SK-N-SH (cell line): ENCODE results near the gene PPP1R1C.

Experiments used
- EP300 ChIP-seq, 2 experiments: IDR thresholded peaks; 2 replicates each; pipeline versions ENCODE4 v1.4.0 to v1.6.1; 2012; ENCODE audit warnings: borderline replicate concordance in 1 of 2, low read depth in 1 of 2, low read length in 1 of 2
- GATA2 ChIP-seq: sonication (generic); formaldehyde crosslinking; IDR thresholded peaks from 2 replicates; pipeline ENCODE4 v1.5.0; 2020; ENCODE audit warnings: mild to moderate bottlenecking, missing genetic modification reagents
- MAX ChIP-seq: IDR thresholded peaks from 2 replicates; pipeline ENCODE4 v1.4.0; 2012; ENCODE audit warnings: low read depth
- NRF1 ChIP-seq: IDR thresholded peaks from 2 replicates; pipeline ENCODE4 v1.6.1; 2012; ENCODE audit warnings: low read depth, mild to moderate bottlenecking, low read length
- REST ChIP-seq: IDR thresholded peaks from 2 replicates; pipeline ENCODE4 v1.6.1; 2012; ENCODE audit warnings: mild to moderate bottlenecking, low read depth, low read length, moderate library complexity
- RFX5 ChIP-seq: IDR thresholded peaks from 2 replicates; pipeline ENCODE4 v1.6.1; 2012; ENCODE audit warnings: mild to moderate bottlenecking, improper control_type of control experiment, low read length
- TAF1 ChIP-seq: IDR thresholded peaks from 2 replicates; pipeline ENCODE4 v1.6.1; 2012; ENCODE audit warnings: low read depth, mild to moderate bottlenecking, low read length, moderate library complexity, borderline replicate concordance
- TEAD4 ChIP-seq: IDR thresholded peaks from 2 replicates; pipeline ENCODE4 v1.4.0; 2012; ENCODE audit warnings: mild to moderate bottlenecking, borderline replicate concordance; ENCODE audit not compliant: insufficient read depth
- USF1 ChIP-seq: IDR thresholded peaks from 2 replicates; pipeline ENCODE4 v1.4.0; 2012; ENCODE audit warnings: low read depth, borderline replicate concordance
- YY1 ChIP-seq: IDR thresholded peaks from 2 replicates; pipeline ENCODE4 v1.4.0; 2012; ENCODE audit warnings: low read depth, mild to moderate bottlenecking
- TF ChIP-seq, protein P1 (sequence below): fragments of 200-600 bp; sonication (generic); IDR thresholded peaks from 2 replicates; pipeline ENCODE4 v1.6.1; 2017; ENCODE audit warnings: antibody characterized with exemption, mild to moderate bottlenecking, moderate library complexity
- TF ChIP-seq, protein P2 (sequence below): IDR thresholded peaks from 2 replicates; pipeline ENCODE4 v1.4.0; 2012; ENCODE audit warnings: low read depth, borderline replicate concordance

GRCh38 chr2:181952404-181953226 lies 33.0 kb upstream of the PPP1R1C start:
- TF ChIP-seq, protein P1, sequence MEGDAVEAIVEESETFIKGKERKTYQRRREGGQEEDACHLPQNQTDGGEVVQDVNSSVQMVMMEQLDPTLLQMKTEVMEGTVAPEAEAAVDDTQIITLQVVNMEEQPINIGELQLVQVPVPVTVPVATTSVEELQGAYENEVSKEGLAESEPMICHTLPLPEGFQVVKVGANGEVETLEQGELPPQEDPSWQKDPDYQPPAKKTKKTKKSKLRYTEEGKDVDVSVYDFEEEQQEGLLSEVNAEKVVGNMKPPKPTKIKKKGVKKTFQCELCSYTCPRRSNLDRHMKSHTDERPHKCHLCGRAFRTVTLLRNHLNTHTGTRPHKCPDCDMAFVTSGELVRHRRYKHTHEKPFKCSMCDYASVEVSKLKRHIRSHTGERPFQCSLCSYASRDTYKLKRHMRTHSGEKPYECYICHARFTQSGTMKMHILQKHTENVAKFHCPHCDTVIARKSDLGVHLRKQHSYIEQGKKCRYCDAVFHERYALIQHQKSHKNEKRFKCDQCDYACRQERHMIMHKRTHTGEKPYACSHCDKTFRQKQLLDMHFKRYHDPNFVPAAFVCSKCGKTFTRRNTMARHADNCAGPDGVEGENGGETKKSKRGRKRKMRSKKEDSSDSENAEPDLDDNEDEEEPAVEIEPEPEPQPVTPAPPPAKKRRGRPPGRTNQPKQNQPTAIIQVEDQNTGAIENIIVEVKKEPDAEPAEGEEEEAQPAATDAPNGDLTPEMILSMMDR: no peak
- no peak for TF ChIP-seq NRF1
- TF ChIP-seq EP300 (IDR thresholded peaks at IDR 0.05; ENCODE audit: borderline replicate concordance in 1 of 2, low read depth in 1 of 2, low read length in 1 of 2): no peak
- TF ChIP-seq USF1: no peak
- no peak for TF ChIP-seq MAX
- TF ChIP-seq, protein P2, sequence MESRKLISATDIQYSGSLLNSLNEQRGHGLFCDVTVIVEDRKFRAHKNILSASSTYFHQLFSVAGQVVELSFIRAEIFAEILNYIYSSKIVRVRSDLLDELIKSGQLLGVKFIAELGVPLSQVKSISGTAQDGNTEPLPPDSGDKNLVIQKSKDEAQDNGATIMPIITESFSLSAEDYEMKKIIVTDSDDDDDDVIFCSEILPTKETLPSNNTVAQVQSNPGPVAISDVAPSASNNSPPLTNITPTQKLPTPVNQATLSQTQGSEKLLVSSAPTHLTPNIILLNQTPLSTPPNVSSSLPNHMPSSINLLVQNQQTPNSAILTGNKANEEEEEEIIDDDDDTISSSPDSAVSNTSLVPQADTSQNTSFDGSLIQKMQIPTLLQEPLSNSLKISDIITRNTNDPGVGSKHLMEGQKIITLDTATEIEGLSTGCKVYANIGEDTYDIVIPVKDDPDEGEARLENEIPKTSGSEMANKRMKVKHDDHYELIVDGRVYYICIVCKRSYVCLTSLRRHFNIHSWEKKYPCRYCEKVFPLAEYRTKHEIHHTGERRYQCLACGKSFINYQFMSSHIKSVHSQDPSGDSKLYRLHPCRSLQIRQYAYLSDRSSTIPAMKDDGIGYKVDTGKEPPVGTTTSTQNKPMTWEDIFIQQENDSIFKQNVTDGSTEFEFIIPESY: no peak
- no peak for TF ChIP-seq TEAD4
- TF ChIP-seq YY1: no peak
- TF ChIP-seq TAF1: no peak
- TF ChIP-seq RFX5: no peak
- TF ChIP-seq GATA2 (CRISPR knock-in tag): no peak
- TF ChIP-seq REST: no peak
